HG03469 (cell line): ENCODE results near the gene TTF2.
"Not testable (repeated sequence)": the region's sequence is repeated elsewhere in the genome, so short reads cannot be mapped to it uniquely, and the experiment has no call there.

ENCODE experiments used
- ATAC-seq: cut with Tn5 transposase; IDR thresholded peaks from one replicate; pipeline ENCODE4 v1.9.1; 2021; ENCODE audit warnings: mild to moderate bottlenecking, moderate library complexity, moderate number of reproducible peaks; ENCODE audit not compliant: unreplicated experiment

The TTF2 gene

DNA sequence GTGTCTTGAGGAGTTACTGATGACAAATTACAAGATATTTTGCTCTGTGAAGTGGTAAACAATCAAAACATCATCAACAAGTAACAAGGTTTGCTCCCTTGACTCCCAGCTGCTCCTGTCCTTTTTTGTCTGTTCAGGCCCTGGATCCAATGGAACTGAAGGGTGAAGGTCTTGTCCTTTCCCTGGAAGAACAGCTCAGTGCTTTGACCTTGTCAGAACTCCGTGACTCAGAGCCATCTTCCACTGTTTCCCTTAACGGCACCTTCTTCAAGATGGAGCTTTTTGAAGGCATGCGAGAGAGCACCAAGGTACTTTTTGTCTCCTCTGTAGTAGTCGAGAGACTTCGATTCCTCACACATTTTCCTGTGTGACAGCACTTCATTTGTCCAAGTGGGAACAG, 32.5 kb downstream of the TTF2 start:
- no peak for ATAC-seq

DNA sequence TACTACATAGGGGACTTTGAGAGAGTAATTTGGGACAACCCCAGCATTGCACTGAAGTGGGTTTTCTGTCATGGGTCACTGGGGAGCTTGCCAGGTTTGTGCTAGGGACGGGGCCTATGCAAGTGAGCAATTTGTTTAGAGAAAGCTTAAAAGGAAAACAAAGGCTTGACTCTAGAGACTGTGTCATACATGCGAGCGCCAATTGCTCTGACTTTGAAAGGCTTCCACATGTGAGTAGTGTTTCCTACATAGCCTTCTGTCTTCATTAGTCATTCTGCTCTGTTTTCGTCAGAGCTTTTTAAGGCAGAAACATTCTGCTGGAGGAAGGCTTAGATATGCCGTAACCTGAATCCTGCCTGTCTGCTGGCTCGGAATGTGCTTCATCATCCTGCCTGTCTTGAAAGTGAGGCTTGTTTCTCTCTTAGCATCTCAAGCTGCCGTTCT, 33.0 kb downstream of the TTF2 start:
- no peak for ATAC-seq

DNA sequence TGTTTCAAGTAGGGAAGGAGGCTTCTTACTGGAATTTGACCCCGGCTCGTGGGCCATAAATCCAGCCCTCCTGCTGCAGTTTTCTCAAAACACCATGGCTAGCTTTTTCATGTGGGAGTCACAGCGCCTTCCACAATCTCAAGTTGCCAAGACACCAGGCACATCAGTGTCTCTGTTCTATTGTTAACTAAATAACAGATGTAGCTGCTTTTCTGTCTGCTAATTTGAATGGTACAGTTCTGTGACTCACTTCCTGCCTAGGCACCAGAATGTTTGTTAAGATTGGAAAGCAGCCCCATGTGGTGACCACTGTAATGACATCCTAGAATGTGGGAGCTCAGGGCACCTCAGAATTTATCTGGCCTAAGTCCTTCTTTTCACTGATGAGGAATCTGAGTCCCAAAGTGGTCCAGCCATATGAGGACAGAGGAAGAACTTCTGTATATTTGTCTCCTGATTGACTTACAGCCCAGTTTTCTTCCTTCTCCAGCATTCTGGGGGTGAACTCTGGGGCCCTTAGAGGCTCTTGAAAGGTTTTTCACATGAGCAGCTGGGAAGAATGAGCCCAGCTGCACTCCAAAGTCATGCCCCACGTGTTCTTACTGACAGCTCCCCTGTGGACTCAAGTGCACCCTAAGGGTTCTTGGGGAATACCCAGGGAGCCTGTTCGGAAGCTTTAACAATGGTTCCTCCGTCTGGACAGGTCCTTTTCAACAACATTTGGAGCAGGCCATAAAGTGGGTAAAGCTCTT, 33.9 kb downstream of the TTF2 start:
- ATAC-seq, result no peak

DNA sequence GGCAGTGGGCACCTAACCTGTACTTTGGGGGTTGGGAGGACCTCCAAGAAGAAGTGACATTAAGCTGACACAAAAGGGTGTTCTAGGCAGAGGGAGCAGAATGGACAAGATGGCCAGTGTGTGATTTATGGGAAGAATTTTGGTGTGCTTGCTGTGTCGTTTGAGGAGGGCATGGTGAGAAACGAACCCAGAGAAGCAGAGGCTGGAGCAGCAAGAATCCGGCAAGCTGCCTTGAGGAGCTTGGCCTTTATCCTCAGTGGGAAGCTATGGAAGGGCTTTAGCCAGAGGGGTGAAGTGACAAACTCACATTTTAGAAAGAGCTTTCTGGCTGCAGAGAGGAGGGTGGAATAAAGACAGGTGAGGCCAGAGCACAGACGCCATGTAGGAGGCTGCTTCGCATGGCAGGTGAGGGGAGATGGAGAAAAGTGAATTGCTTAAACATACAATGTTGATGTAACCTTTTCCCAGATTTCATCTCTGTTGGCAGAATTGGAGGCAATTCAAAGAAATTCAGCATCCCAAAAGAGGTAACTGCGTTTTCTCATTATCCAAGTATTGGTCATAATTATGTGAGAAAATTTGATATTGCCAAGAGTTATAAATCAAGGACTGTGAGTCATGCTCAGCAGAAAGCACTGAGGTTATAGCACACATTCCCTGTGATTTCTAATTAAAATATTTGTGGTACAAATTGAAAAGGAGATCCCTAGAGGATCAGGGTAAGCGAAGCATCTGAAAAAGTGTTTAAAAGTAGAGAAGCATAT, 34.9 kb downstream of the TTF2 start:
- no peak for ATAC-seq

DNA sequence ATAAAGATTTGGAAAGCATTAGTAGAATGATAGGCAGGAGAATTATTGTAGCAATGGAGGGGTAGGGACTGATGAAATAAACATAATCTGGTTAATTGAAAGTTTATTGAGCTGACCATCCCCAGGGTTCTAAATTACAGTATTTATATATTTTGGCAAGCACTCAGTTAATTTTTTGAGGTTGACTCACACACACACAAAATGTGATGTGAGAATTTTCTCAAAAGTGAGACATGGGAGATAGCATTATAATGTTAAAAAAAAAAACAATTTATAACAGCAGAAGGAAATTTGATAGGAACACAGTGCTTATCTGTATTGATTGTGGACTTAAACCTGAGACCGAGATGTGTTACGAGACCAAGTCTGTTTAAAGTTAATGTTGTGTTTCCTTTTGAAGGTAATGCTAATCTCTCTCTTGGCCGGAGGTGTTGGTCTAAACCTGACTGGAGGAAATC, 36.9 kb downstream of the TTF2 start:
- no peak for ATAC-seq

DNA sequence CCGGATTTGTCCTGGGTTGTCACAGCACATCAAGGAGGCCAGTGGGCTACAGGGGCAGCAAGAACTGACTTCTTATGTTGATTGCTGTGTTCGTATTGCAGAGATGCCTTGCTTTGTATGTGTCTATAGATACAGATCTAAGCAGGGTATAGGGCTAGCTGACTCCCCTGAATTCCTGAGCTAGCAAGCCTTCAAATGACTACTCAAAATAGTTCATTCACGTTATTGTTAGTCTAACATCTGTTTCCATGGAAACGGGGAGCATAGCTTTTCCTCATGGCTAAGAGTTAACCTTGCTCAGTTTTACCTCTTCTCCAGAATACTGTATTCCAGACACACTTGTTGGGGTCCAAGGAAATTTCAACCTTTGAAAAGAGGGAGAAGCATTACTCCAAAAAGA, 37.3 kb downstream of the TTF2 start:
- no peak for ATAC-seq

DNA sequence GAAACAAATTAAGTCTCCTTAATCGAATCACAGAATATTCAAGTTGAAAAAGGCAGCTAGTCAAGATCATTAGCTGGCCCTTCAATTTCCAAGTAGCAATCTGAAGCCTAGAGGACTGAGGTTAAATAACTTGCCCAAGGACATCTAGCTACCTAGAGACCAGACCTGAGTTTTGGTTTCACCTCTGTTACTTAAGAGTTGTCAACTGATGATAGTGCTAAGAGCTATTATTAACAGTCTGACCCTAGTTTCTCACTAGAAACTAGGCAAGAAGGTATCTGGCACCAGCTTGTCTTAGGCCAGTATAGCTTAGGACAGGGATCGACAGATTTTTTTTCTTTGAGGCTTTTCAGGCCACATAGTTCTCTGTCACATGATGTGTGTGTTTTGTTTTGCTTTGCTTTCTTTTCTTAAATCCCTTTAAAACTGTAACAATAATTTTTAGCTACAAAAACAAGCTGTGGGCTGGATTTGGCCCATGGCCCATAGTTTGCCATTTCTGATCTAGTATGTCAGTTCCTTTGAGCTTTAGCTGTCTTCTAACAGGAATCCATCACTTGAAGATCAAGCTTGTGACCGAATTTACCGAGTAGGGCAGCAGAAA, 38.3 kb downstream of the TTF2 start:
- ATAC-seq, result no peak

DNA sequence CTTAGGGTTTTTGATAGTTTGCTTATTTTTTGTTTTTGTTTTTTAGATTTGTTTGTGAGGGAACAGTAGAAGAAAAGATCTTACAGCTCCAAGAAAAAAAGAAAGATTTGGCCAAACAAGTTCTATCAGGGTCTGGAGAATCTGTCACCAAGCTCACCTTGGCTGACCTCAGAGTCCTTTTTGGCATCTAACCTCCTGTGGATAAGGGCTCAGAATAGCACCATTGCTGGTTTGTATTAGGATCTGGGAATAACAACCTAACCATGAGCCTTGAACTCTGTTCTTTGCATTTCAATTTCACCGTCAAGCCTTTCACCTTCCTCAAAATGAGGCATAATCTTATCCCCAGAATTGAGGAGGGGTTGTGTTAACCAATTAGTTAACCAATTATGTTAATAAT, 41.2 kb downstream of the TTF2 start:
- ATAC-seq, result no peak

DNA sequence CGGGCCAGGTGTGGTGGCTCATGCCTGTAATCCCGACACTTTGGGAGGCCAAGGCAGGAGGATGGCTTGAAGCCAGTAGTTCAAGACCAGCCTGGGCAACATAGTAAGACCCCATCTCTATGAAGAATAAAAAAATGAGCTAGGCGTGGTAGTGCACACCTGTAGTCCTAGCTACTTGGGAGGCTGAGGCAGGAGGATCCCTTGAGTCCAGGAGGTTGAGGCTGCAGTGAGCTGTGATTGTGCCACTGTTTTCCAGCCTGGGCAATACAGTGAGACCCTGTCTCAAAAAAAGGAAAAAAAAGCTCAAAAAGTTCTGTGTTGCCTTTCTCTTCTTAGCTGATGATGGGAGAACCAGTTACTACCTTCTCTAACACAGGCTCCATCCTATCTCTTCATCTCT, 41.7 kb downstream of the TTF2 start:
- not testable (repeated sequence) for ATAC-seq

DNA sequence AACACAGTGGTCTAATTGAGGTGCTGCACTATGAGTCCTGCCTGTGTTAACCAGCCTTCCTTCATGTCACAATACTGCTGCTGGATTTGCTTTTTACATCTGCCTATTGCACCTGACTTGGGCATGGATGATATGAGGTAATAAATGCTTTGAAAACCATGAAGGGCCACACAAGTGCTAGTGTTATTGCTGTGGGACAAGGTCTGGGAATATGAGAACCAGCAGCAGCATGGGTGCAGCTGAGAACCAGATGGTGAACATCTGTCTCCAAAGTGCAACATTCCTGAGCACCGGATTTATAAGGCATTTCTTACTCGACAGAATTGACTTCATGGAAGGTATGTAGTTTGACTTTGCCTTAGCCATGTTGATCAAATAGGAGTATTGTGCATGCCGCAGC, 44.9 kb downstream of the TTF2 start:
- ATAC-seq, result no peak

DNA sequence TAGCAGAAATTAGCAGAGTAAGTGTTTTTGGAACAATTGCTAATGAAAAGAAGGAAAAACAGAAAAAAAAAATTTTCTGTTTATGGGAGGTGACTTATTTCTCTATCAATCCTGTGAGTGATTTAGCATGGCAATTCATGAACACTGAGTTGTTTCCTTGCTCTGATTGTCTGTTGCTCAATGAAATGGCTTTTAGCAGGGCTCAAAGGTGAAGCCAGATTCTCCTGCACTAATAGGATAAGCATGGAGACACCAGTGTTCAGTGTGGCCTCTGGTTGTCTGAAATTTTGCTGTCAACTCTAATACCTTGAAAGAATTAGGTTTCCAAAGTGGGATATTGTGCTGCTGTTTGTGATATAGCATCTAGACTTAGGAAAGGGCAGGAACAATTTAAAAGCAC, 45.6 kb downstream of the TTF2 start:
- no peak for ATAC-seq

DNA sequence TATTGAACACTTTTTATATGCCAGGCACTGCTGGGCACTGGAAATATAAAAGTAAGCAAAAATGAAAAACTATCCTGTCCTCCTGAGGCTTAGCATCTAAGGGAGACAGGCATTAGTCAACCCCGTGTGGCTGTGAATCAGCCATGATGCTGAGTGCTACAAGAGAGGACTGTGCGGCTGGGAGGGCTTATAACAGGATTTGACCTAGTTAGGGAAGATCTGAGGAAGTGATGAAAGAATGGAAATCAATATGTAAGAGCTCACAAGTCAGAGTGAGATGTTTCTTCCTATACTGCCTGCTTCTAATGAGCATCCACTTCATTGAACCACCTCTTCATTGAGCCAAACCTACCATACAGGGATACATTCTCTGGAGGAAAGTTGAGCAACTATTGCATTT, 46.4 kb downstream of the TTF2 start:
- no peak for ATAC-seq

DNA sequence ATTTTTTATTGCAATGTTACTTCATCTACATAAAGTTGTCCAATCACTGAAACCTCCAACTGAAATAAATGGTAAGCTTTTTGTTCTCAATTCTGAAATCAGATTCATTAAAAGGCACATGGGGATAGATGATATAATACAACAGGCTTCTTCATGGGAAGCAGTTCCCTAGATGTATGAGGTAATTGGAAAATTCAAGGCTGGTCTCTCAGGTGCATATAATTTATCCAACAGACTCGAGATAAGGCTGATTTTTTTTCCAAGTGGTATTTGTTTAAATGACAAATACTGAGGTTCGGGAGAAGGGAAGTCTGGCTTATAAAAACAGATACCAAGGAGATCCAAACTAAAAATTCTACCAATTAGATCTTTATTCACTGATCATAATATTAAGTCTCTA, 47.2 kb downstream of the TTF2 start:
- no peak for ATAC-seq

DNA sequence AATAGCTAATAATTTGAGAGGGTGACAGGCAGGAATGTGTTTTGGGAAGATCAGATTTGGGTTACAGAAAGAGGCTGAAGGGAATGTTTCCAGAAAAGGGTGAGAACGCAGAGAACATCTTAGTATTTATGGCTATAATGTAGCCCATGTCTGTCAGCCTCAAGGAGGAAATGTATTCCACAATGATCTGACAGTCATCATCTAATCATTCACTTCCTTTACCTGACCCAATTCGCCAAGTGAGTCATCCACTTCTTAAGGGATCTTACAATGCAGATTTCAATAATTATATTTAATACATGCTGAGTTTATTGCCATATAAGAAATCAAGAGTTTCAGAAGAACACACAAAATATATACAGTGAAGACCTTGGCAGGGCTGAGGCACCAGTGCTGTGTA, 50.6 kb downstream of the TTF2 start:
- no peak for ATAC-seq

DNA sequence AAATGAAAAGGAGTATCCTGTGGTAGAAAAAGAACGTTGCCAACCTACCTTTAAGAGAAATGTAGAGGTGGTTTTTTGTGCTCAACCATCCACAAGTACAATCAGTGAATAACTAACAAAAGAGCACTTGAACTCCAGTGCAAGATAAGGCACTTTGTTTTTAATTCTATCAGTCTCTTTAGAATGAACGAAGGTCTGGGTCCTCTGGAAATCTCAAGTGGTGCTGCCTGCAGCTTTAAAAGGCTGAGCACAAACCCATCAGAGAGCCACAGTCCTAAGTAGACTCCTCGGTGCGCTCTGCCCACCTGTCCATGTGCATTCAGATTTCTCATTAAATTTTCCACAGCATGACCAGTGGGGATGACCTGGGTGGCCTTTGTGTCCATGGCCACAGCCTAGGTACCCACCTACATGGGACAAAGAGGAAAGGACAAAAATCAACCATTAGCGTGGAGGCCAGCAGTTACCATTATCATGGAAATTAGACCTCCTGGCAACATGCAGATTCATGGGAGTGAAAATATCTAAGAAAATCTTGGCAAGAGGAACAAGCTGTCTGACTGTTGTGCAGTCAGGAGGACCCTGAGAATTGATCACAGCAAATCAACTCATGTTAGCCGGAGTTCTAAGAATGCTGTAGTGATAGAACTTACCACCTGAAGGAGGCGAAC, 52.1 kb downstream of the TTF2 start:
- no peak for ATAC-seq

DNA sequence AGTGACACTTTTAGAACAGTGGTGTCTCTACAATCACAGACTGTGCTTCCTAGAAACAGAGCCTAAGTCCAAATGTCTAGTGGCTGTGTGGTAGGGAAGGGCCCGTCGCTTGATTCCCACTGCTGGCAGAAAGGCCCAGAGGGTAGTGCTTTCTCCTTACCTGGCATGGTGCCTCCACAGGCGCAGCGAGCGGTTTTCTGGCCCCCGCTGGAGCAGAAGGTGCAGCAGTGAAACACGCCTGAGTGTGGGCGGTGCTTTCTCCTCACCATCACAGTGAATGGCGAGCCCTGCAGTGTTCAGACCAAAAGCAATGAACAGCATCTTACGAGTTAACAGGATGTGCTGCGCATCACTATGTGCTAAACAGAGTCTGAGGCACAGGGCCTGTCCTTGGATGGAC, 53.1 kb downstream of the TTF2 start:
- no peak for ATAC-seq

DNA sequence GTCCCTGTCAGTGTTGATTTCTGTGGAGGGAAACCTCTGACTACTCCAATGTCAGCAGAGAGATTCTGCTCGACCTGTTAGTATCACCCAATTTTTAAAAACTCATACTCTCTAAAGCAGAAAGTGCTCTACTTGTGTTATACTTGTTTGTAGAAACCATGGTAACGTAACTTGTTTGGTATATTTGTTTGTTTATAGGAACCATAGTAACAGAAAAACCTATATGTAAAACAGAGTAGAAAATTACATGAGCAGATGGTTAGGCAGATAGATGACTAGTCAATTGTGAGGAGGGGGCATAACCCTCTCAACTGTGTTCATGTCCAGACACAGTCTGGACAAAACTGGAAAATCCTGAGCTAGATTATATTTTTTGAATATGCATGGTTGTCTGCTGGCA, 54.8 kb downstream of the TTF2 start:
- ATAC-seq, result no peak

DNA sequence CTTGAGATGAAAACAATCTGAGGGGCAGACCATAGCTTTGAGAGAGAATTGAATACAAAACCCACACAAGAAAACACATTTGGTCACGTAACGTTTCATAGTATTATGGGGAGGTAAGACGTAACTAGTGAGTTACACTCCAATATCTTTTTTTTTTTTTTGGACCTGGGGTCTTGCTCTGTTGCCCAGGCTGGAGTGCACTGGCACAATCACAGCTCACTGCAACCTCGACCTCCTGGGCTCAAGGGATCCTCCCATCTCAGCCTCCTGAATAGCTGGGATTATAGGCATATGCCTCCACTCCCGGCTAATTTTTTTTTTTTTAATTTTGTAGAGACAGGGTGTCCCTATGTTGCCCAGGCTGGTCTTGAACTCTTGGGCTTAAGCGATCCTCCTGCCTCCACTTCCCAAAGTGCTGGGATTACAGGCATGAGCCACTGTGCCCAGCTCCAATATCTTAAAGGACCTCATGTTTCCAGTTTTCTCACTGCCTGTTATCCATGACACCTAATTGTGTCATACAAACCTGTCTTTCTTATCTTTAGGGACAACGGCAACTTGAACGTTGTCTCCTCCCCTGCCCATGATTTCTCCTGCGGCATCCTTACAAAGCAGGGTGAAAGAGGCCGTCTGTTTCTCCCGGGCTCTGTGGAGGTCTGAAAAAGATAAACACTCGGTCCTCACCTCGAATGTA, 56.1 kb downstream of the TTF2 start:
- ATAC-seq, result no peak

DNA sequence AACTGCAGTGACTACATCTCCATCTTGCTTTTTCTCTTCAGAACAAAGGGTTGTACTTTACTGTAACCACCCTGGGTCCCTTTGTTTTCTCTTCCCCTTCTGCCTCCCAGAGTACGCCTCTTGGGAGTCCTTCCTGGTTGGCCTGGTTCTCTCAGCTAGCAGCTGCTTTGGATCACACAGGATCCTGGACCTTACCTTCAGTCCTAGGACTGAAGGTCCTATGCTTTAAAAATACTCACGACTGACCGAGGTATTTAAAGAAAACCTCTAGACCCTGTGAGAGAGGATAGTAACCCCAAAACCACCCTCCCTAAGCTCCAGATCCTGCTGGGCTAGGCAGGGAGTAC, 56.6 kb downstream of the TTF2 start:
- no peak for ATAC-seq

DNA sequence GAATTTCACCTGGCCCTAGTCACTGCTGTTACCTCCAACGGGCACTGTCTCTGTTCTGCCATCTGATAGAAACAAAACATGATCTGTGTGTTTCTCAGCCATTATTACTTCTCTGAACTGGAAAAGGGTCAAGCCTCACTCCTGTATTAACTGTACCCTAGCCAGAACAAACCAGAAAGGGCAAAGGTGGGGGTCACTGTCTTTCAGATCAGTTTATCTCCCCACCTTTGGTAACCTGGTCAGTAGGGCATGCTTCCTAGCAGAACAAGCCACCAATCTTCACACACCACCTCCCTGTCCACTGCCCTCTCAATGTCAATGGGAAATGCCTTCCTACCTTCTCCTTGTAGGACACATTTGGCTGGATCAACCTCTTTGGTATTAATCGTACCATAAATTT, 57.6 kb downstream of the TTF2 start:
- ATAC-seq, result no peak

DNA sequence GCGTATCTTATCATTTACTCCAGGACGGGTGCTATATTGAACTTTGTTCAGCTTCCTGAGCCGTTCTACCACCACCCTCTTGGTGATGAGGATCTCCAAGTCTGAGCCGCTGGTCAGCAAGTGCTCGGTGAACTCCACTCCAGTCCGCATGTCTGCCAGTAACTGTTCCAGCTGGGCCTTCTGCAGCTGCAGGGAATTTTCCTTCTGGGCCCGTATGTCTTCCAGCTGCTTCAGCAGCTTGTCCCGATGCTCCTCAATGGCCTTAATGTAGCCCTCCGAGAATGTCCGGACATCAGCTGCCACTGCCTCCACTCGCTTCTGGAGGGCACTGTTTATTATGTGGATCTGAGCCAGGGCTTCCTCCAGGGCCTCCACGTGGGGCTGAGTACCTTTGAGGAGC, 58.0 kb downstream of the TTF2 start:
- ATAC-seq, result no peak
